IMR-90 (cell line): Measurements from ENCODE around the gene H6PD.
A peak's percentile ranks its signal among the peaks of the same experiment; 100 is the strongest.

ENCODE experiments used
- BHLHE40 ChIP-seq: fragments of 150-350 bp; IDR thresholded peaks from 2 replicates; pipeline ENCODE4 v1.6.1; 2016; ENCODE audit warnings: mild to moderate bottlenecking, low read depth, low read length
- CEBPB ChIP-seq: IDR thresholded peaks from 2 replicates; pipeline ENCODE4 v1.6.1; 2012; ENCODE audit warnings: low read depth, low read length, improper control_type of control experiment
- CHD1 ChIP-seq: IDR thresholded peaks from 2 replicates; pipeline ENCODE4 v1.6.1; 2012; ENCODE audit warnings: low read depth, low read length, improper control_type of control experiment
- CTCF ChIP-seq: conservative IDR thresholded peaks from 2 replicates; pipeline ENCODE4 v1.5.1; 2012; ENCODE audit warnings: mild to moderate bottlenecking, low read depth, low read length, improper control_type of control experiment
- MAFK ChIP-seq: IDR thresholded peaks from 2 replicates; pipeline ENCODE4 v1.6.1; 2012; ENCODE audit warnings: low read depth, low read length, improper control_type of control experiment
- MXI1 ChIP-seq: IDR thresholded peaks from 2 replicates; pipeline ENCODE4 v1.6.1; 2012; ENCODE audit warnings: low read depth, mild to moderate bottlenecking, low read length, moderate library complexity, borderline replicate concordance
- POLR2A ChIP-seq: IDR thresholded peaks from 2 replicates; pipeline ENCODE4 v1.6.1; 2012; ENCODE audit warnings: mild to moderate bottlenecking, low read depth, low read length
- RAD21 ChIP-seq: IDR thresholded peaks from 2 replicates; pipeline ENCODE4 v1.6.1; 2012; ENCODE audit warnings: low read length, improper control_type of control experiment
- RCOR1 ChIP-seq: IDR thresholded peaks from 2 replicates; pipeline ENCODE4 v1.6.1; 2012; ENCODE audit warnings: mild to moderate bottlenecking, low read length, improper control_type of control experiment; ENCODE audit not compliant: insufficient replicate concordance
- RFX5 ChIP-seq: IDR thresholded peaks from 2 replicates; pipeline ENCODE4 v1.8.0; 2012; ENCODE audit warnings: low read depth, mild to moderate bottlenecking, low read length, moderate library complexity

- TF ChIP-seq CTCF (peak; percentile 74), POLR2A (peak; percentile 94), RFX5 (no peak), RAD21 (peak; percentile 47), BHLHE40 (peak; percentile 75), MAFK (no peak), CEBPB (no peak), RCOR1 (peak; percentile 1), MXI1 (0 out of 2 replicates have a peak, but pooled peaks have one; percentile 34), CHD1 (no peak)
Measured at GRCh38 chr1:9234223-9235095, at the start of gene H6PD.
